IPS DF 6.9 (cell line): ENCODE measurements around the gene WDR93.
"Not testable (repeated sequence)": the region's sequence is repeated elsewhere in the genome, so short reads cannot be mapped to it uniquely, and the experiment has no call there.

Experiments
- DNase-seq: peaks from one replicate; pipeline ENCODE4 v3.0.0-alpha.2; 2013; ENCODE audit warnings: low read depth, low spot score
- H3K27ac ChIP-seq: one replicate; pipeline ENCODE4 v1.5.1; 2013; ENCODE audit warnings: low read length, control low read depth
- H3K27me3 ChIP-seq: 2 replicates; pipeline ENCODE4 v1.6.1; 2013; ENCODE audit warnings: mild to moderate bottlenecking, low read length; ENCODE audit not compliant: control insufficient read depth, insufficient read depth
- H3K36me3 ChIP-seq: 2 replicates; pipeline ENCODE4 v1.6.1; 2013; ENCODE audit warnings: low read length; ENCODE audit not compliant: control insufficient read depth, insufficient read depth
- H3K4me1 ChIP-seq: 2 replicates; pipeline ENCODE4 v1.6.1; 2013; ENCODE audit warnings: low read length; ENCODE audit not compliant: control insufficient read depth, insufficient read depth
- H3K4me3 ChIP-seq: 2 replicates; pipeline ENCODE4 v1.5.1; 2013; ENCODE audit warnings: mild to moderate bottlenecking, low read length
- H3K9me3 ChIP-seq: 2 replicates; pipeline ENCODE4 v1.6.1; 2013; ENCODE audit warnings: low read length, inconsistent platforms; ENCODE audit not compliant: control insufficient read depth, insufficient read depth
- WGBS: extraction: QIAGEN DNeasy Blood & Tissue Kit; methylation state at CpG from one replicate; pipeline ENCODE4 v1.1.7; 2013; ENCODE audit warnings: mixed read lengths, missing lambda C conversion rate; ENCODE audit not compliant: insufficient read length, insufficient coverage; 5-methylcytosine and 5-hydroxymethylcytosine counted together

WDR93 gene

GRCh38 chr15:89780601-89781000 is 90.0 kb downstream of the WDR93 start:
- Histone ChIP-seq H3K4me1 (peaks cover 9% of the 10 kb centered on the region), H3K4me3 (no peak overlapping the region), H3K9me3 (no peaks in the 10 kb centered on the region), H3K27me3 (peaks cover 6% of the 10 kb centered on the region; the same call in 1 of the 2 replicates), H3K36me3 (no peaks in the 10 kb centered on the region), H3K27ac (no peak overlapping the region)
- DNase-seq: no peak
- no CpG with 5 or more reads among the region's 6 CpGs for WGBS

DNA sequence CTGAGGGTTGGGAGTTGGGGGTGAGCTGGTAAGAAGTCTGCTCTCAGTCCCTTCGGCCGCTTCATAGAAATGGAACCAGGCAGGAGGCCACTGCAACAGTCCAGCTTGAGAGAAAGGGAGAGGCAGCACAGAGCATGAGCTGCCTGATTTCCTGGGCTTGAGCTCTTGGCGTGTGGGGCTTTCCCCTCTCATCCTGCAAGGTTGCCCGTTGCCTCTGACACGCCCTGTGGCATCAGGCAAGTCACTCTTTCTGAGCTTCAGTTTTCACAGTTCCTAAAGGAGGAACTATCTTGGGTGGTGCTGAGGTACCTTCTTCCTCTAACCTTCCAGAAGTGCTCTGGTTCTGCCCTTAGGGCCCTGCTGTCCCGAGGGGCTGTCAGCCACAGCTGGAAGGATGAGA is 90.4 kb downstream of the WDR93 start:
- WGBS: no CpG with 5 or more reads among the region's 6 CpGs
- no peak for DNase-seq
- H3K27ac ChIP-seq: no peak overlapping the region
- H3K27me3 ChIP-seq: peaks cover 2% of the 10 kb centered on the region; the same call in 1 of the 2 replicates
- no peaks in the 10 kb centered on the region for H3K9me3 ChIP-seq
- H3K4me3 ChIP-seq: no peak overlapping the region
- H3K36me3 ChIP-seq: no peaks in the 10 kb centered on the region
- H3K4me1 ChIP-seq: peaks cover 8% of the 10 kb centered on the region; the same call in 1 of the 2 replicates

GRCh38 chr15:89781891-89782618 is 91.4 kb downstream of the WDR93 start:
- H3K4me3 ChIP-seq: no peak overlapping the region
- H3K27me3 ChIP-seq: peaks cover 1% of the 10 kb centered on the region; the same call in 1 of the 2 replicates
- DNase-seq: no peak
- no CpG with 5 or more reads among the region's 15 CpGs for WGBS
- H3K9me3 ChIP-seq: no peaks in the 10 kb centered on the region
- H3K36me3 ChIP-seq: no peaks in the 10 kb centered on the region
- peaks cover 8% of the 10 kb centered on the region; the same call in 1 of the 2 replicates for H3K4me1 ChIP-seq
- no peak overlapping the region for H3K27ac ChIP-seq

- not testable (repeated sequence) for H3K27ac ChIP-seq, H3K4me1 ChIP-seq, H3K36me3 ChIP-seq, DNase-seq, H3K4me3 ChIP-seq, H3K27me3 ChIP-seq, H3K9me3 ChIP-seq
- no CpG with 5 or more reads among the region's 9 CpGs for WGBS
Measured at GRCh38 chr15:89782619-89782950, 92.0 kb downstream of the WDR93 start.

DNA sequence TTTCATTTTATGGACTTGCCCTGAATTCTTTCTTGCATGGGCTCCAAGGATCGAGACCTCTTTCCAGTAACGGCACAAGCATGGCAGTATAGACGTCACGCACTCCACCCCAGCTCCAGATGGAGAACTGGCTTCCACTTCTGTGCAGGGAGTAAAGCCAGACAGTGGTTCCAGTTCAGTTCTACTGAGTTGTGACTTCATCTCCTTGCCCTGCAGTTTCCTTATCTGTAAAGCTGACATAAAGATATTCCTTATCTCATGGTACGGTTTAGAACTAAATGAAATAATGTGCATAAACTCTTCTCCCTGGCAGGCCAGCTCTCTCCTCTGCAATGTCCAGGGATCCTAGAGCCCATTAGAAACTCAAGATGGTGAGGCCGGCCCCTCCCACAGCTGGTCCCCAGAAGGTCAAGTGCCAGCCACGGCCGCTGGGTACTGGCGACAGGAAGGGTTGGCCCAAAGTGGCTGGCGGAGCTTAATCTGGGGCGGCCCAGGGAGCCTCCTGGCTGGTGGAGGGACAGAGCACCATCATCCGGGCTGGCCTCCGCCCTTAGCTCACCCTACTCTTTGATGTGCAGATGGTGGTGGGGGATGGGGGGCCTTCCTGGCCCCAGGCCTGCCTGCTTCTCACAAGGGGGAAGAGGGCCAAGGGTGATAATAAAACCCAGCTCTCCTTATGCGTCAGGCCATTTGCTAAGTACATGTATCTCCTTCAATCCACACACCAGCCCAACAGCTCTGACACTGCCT is 92.7 kb downstream of the WDR93 start:
- Histone ChIP-seq H3K4me1 (peaks cover 8% of the 10 kb centered on the region; the same call in 1 of the 2 replicates), H3K4me3 (no peak overlapping the region), H3K36me3 (no peaks in the 10 kb centered on the region), H3K9me3 (no peaks in the 10 kb centered on the region), H3K27me3 (no peaks in the 10 kb centered on the region), H3K27ac (no peak overlapping the region)
- no CpG with 5 or more reads among the region's 14 CpGs for WGBS
- DNase-seq: no peak

DNA sequence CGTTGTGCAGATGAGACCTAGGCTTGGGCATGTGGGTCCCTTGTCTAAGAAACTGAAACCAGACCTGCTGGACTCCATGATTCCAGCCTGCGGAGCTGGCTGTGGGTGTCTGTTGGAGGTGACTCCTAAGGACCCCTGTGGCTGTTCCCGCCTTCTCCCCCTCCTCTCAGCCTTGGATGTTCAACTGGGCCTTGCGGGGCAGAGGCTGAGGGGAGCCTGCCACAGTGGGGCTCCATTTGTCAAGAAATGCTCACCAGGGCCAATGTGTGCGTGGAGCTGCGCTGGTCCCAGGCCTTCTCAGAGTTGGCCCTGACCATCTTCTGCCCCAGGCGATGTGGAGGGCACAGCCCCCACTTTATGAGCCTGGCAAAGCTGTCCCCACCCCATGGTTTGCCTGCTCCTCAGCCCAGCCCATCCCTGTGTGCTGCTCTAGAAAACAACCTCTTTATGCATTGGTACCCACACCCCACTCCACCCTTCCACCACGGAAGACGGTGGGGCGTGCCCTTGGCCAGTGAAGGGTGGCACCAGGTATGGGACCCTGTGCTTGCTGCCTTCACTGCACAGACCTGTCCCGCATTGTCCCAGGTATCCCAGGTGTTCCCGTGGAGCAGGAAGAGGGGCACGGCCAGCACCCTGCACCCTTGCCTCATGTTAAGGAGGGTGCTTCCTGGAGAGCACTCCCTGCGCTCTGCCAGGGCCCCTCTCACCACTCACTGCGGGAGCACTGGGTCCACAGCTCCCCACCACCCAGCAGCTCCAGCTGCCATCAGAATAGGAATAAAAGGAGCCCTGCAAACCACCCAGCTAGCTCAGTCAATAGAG is 93.5 kb downstream of the WDR93 start:
- no peak for DNase-seq
- H3K27me3 ChIP-seq: no peaks in the 10 kb centered on the region
- no CpG with 5 or more reads among the region's 15 CpGs for WGBS
- H3K4me1 ChIP-seq: peaks cover 8% of the 10 kb centered on the region; the same call in 1 of the 2 replicates
- H3K36me3 ChIP-seq: no peaks in the 10 kb centered on the region
- H3K27ac ChIP-seq: no peak overlapping the region
- H3K4me3 ChIP-seq: no peak overlapping the region
- H3K9me3 ChIP-seq: no peaks in the 10 kb centered on the region

DNA sequence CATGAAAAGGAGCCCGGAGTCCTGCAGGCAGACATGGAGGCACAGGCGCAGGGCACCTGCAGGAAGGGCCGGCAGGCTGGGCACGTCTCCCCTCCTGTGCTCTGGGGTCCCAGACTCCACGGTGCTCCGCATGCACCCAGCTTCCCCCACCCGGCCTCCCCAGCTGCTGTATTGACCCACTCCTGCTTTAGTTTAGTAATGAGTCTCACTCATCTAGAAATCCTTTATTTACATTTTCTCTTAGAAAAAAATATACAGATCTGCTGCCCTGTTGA is 94.0 kb downstream of the WDR93 start:
- Histone ChIP-seq H3K27ac (no peak overlapping the region), H3K27me3 (no peaks in the 10 kb centered on the region), H3K9me3 (no peaks in the 10 kb centered on the region), H3K4me1 (peaks cover 8% of the 10 kb centered on the region; the same call in 1 of the 2 replicates), H3K36me3 (no peaks in the 10 kb centered on the region), H3K4me3 (no peak overlapping the region)
- DNase-seq: no peak
- no CpG with 5 or more reads among the region's 7 CpGs for WGBS

- Histone ChIP-seq H3K27me3 (no peaks in the 10 kb centered on the region), H3K27ac (no peak overlapping the region), H3K9me3 (no peaks in the 10 kb centered on the region), H3K36me3 (no peaks in the 10 kb centered on the region), H3K4me3 (no peak overlapping the region), H3K4me1 (peaks cover 8% of the 10 kb centered on the region; the same call in 1 of the 2 replicates)
- no CpG with 5 or more reads among the region's 13 CpGs for whole genome bisulfite sequencing
- no peak for DNase-seq
Measured at GRCh38 chr15:89785064-89785773, 94.6 kb downstream of the WDR93 start.

DNA sequence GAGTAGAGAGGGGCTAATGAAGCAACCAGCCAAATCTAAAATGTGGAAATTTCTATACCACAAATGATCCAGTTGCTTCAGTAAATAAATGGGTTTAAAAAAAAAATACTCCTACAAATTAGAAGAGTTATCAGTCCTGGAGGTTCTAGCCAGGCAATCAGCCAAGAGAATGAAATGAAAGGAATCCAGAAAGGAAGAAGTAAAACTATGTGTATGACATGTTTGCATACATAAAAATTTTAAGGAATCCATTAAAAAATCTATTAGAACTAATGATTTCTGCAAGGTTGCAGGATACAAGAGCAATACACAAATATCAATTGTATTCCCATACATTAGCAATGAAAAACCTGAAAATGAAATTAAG is 95.1 kb downstream of the WDR93 start:
- Histone ChIP-seq H3K4me3 (no peak overlapping the region), H3K27me3 (no peaks in the 10 kb centered on the region), H3K9me3 (no peaks in the 10 kb centered on the region), H3K27ac (no peak overlapping the region), H3K36me3 (no peaks in the 10 kb centered on the region), H3K4me1 (peaks cover 8% of the 10 kb centered on the region; the same call in 1 of the 2 replicates)
- DNase-seq: no peak

DNA sequence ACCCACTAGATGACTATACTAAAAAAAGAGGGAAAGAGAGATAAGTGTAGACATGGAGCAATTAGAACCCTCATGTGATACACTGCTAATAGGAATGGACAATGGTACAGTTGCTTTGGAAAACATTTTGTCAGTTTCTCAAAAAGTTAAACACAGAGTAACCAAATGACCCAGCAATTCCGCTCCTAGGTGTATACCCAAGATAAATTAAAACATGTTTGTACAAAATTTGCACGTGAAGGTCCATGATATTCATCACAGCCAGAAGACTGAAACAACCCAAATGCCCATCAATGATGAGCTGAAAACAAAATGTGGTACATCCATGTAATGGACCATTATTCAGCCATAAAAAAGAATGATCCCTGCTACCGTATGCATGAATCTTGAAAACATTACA is 97.3 kb downstream of the WDR93 start:
- WGBS: no CpG with 5 or more reads among the region's 3 CpGs
- no peak overlapping the region for H3K27ac ChIP-seq
- no peaks in the 10 kb centered on the region for H3K9me3 ChIP-seq
- no peaks in the 10 kb centered on the region for H3K36me3 ChIP-seq
- DNase-seq: no peak
- peaks cover 6% of the 10 kb centered on the region; the same call in 1 of the 2 replicates for H3K4me1 ChIP-seq
- H3K4me3 ChIP-seq: no peak overlapping the region
- H3K27me3 ChIP-seq: no peaks in the 10 kb centered on the region
